ENCODE data around the gene MIGA2. TPM values are rescaled to one million over a fixed set of nuclear protein-coding genes. Genes with fewer than 3 reads are reported as not detected.

The MIGA2 gene
- total and polyA plus RNA-seq, 9 of the 15 experiments (the other 6 are each of a cell fraction or from before 2014, with no cell fraction given): 0.15 to 54.1 (median 18.0) TPM

GRCh38 chr9:129075996-129076639 lies 39.7 kb downstream of the MIGA2 start:
- H3K79me2 ChIP-seq (ENCODE audit: control insufficient read depth, insufficient read depth, low read length): peaks cover 15% of the 10 kb centered on the region; the same call in 2 of the 3 replicates
- no peak overlapping the region for H3K4me2 ChIP-seq (ENCODE audit: insufficient read depth, low read length)
- no peak overlapping the region for H3K27ac ChIP-seq (ENCODE audit: extremely low read depth, low read depth, low read length)

More at GRCh38 chr9:129075996-129076639, 39.7 kb downstream of the MIGA2 start:
- peaks cover 10% of the 10 kb centered on the region; the same call in 2 of the 3 replicates for H3K36me3 ChIP-seq (ENCODE audit: control insufficient read depth, insufficient read depth, low read length)
- TF ChIP-seq HES1 (IDR thresholded peaks at IDR 0.05; ENCODE audit: low read depth) (no peak), MAX (CRISPR knock-in tag; IDR thresholded peaks at IDR 0.05) (0 out of 2 replicates have a peak, but pooled peaks have one; percentile 13), PKNOX1 (IDR thresholded peaks at IDR 0.05) (no peak), ZNF316 (IDR thresholded peaks at IDR 0.05) (no peak), KLF13 (tag; IDR thresholded peaks at IDR 0.05; ENCODE audit: borderline replicate concordance, low read depth) (no peak), SOX6 (IDR thresholded peaks at IDR 0.05) (no peak), NR2C2 (CRISPR knock-in tag; IDR thresholded peaks at IDR 0.05) (no peak), NR2C2 (tag; IDR thresholded peaks at IDR 0.05) (no peak), JUN (IDR thresholded peaks at IDR 0.05; ENCODE audit: borderline replicate concordance, low read depth, low read length) (no peak), JUN (CRISPR knock-in tag; IDR thresholded peaks at IDR 0.05; ENCODE audit: borderline replicate concordance) (0 out of 2 replicates have a peak, but pooled peaks have one; percentile 32), MXD1 (CRISPR knock-in tag; IDR thresholded peaks at IDR 0.05; ENCODE audit: borderline replicate concordance, poor library complexity, severe bottlenecking) (no peak), ZNF124 (CRISPR knock-in tag; IDR thresholded peaks at IDR 0.05) (no peak), YBX1 (IDR thresholded peaks at IDR 0.05) (no peak), MTA1 (IDR thresholded peaks at IDR 0.05; ENCODE audit: borderline replicate concordance) (no peak), SNAPC5 (CRISPR knock-in tag; IDR thresholded peaks at IDR 0.05) (no peak)
- in situ Hi-C loops (cut with MboI) (no loop called here), intact Hi-C loops (cut with micrococcal nuclease) (no loop called here)
- H3K4me3 ChIP-seq: no peak overlapping the region
- no peaks in the 10 kb centered on the region for H3K9me3 ChIP-seq (replicated peaks; ENCODE audit: control insufficient read depth, insufficient read depth, low read depth, low read length)
- no TSS peak for BruUV-seq (replicated peaks)
- no peaks in the 10 kb centered on the region for H4K20me1 ChIP-seq (replicated peaks; ENCODE audit: control insufficient read depth, insufficient read depth, low read length)
- POLR2A ChIA-PET: interaction anchor here (0.6 to 0.7 kb wide), 2 partner anchors 8 to 958 kb away, joined by 3 read pairs; no protein-coding TSS in a partner anchor
- H3K9ac ChIP-seq (ENCODE audit: insufficient read depth in 1 of 2, low read depth in 2 of 2, low read length in 2 of 2): peak overlapping the region in 1 of 2 experiments; percentile 23; a peak in 2 of 4 replicates
- WGBS (ENCODE audit: insufficient coverage, low coverage, missing lambda C conversion rate): 79% methylated on average over 15 of the region's 16 CpGs
- H3K4me1 ChIP-seq (replicated peaks in 1 of 2; ENCODE audit: control insufficient read depth in 2 of 2, insufficient read depth in 2 of 2, low read length in 2 of 2): peaks cover 12 to 45% of the 10 kb centered on the region in 2 experiments; a peak in 4 of 5 replicates
- no peaks in the 10 kb centered on the region for H3K27me3 ChIP-seq (ENCODE audit: control insufficient read depth in 2 of 2, insufficient read depth in 2 of 2, low read length in 2 of 2)
- no peaks in the 10 kb centered on the region for H3K9me1 ChIP-seq (ENCODE audit: control insufficient read depth, insufficient read depth, low read length)
- DNase-seq (ENCODE audit: extremely low read depth in 1 of 4, low spot score in 3 of 4) (no peak), FAIRE-seq (no peak), ATAC-seq (no peak)
- no peak overlapping the region for H2AFZ ChIP-seq (ENCODE audit: low read depth, low read length)
- CTCF ChIA-PET (ENCODE audit: low intra/inter-chr PET ratio): no interaction called here
